ENCODE data around the gene CKLF.
A peak's percentile ranks its signal among the peaks of the same experiment; 100 is the strongest.

The CKLF gene

DNA sequence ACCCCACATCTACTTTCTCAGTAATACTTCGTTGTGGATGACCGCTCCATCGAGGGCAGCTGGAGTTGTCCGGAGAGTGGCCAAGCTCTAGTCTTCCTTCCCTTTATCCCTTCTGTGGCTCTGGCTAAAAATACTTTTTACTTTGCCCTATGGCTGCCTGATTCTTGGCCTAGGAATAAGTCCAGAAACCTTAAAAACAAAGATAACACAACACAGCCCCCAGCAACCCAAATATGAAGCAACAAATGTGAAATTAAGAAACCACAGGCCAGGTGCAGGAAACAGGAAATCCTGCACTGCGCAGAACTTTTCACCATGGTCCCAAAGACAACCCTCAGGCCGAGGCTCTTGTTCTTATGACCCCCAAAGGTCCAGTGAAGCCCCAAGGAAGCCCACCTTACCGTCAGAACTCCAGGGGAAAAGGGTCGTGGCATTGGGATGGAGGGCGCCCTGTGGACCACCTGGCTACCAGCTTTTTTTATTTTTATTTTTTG is 28.5 kb upstream of the CKLF start:
- DNase-seq (ENCODE audit: insufficient read length, low spot score) = no peak
- FAIRE-seq = peak; percentile 83
- no peak for TF ChIP-seq PAX5 (IDR thresholded peaks at IDR 0.05; ENCODE audit: insufficient read depth, low read length, severe bottlenecking)
- TF ChIP-seq SPI1 (IDR thresholded peaks at IDR 0.05; ENCODE audit: low read depth, low read length) = peak; percentile 49; the same call in 1 of the 2 replicates
- no peak for TF ChIP-seq POLR2A (IDR thresholded peaks at IDR 0.05; ENCODE audit: low read depth, low read length)
- TF ChIP-seq TAF1 (IDR thresholded peaks at IDR 0.05; ENCODE audit: low read depth, low read length) = no peak
- TF ChIP-seq POU2F2 (IDR thresholded peaks at IDR 0.05; ENCODE audit: low read depth, low read length) = 0 out of 2 replicates have a peak, but pooled peaks have one; percentile 59
- no peak for TF ChIP-seq POLR2AphosphoS5 (IDR thresholded peaks at IDR 0.05; ENCODE audit: low read depth, low read length)

GRCh38 chr16:66524601-66525164 is 27.7 kb upstream of the CKLF start:
- TF ChIP-seq TAF1 (IDR thresholded peaks at IDR 0.05; ENCODE audit: low read depth, low read length) = no peak
- no peak for TF ChIP-seq POU2F2 (IDR thresholded peaks at IDR 0.05; ENCODE audit: low read depth, low read length)
- peak; percentile 99 for TF ChIP-seq SPI1 (IDR thresholded peaks at IDR 0.05; ENCODE audit: low read depth, low read length)
- no peak for TF ChIP-seq POLR2A (IDR thresholded peaks at IDR 0.05; ENCODE audit: low read depth, low read length)
- no peak for TF ChIP-seq POLR2AphosphoS5 (IDR thresholded peaks at IDR 0.05; ENCODE audit: low read depth, low read length)

DNA sequence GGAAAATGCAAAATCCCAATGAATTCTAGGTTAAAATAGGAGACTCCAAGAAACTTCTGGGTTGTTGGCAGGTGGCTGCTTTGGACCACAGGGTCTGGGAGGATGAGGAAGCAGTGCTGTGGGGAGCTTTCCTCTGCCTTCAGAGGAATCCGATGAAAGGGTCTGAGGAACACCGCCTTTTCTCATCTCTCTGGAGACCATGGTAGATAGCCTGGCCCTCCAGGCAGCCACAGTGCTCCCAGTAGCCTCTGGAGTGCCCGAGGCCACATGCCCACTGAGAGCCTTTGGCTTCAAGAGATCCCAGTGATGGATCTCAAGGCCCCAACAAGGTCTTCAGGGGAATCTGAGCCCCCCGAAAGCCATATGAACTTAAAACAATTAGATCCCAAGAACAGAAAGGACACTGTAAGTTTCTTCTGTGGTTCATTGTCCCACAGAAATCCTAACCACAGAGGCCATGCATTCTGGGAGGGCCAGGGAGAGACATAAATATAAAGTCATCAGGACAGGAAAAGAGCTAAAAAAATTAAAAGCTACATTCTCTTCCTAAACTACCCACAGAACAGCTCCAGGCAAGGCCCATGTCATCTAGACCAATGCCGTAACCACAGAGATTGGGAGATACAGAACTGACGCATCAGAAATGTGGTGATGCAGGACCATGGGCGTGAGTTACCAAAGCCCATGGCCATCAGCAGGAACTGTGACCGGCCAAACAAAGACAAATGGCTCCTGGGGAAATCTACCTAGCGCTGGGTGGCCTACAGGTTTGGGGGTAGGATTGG is 26.8 kb upstream of the CKLF start:
- TF ChIP-seq SPI1 (IDR thresholded peaks at IDR 0.05; ENCODE audit: low read depth, low read length) = no peak
- TF ChIP-seq PAX5 (IDR thresholded peaks at IDR 0.05; ENCODE audit: insufficient read depth, low read length, severe bottlenecking) = no peak
- TF ChIP-seq TAF1 (IDR thresholded peaks at IDR 0.05; ENCODE audit: low read depth, low read length) = no peak
- TF ChIP-seq POU2F2 (IDR thresholded peaks at IDR 0.05; ENCODE audit: low read depth, low read length) = no peak
- TF ChIP-seq POLR2AphosphoS5 (IDR thresholded peaks at IDR 0.05; ENCODE audit: low read depth, low read length) = no peak
- TF ChIP-seq POLR2A (IDR thresholded peaks at IDR 0.05; ENCODE audit: low read depth, low read length) = no peak
- DNase-seq (ENCODE audit: insufficient read length, low spot score) = no peak
- FAIRE-seq = no peak

More at GRCh38 chr16:66524601-66525164, 27.7 kb upstream of the CKLF start:
- DNase-seq (ENCODE audit: insufficient read length, low spot score) (peak; percentile 44), FAIRE-seq (peak; percentile 97)

DNA sequence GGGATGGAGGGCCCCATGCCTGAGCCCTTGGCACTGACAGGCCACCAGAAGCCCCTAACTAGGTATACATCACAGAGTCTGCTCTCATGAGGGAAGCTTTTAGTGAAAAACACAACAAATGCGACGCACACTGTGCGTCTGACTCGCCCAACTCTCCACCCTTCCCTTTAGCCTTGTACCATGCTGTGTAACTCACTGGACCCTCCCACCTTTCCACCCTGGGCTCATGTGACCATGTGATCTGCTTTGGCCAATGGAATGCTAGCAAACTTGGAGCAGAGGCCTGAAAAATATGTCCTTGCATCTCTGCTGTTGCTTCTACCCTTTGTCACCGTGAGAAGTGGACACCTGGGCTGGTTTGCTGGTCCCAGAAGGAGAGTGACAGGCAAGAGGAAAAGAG is 24.1 kb upstream of the CKLF start:
- no peak for DNase-seq (ENCODE audit: insufficient read length, low spot score)
- TF ChIP-seq POLR2A (IDR thresholded peaks at IDR 0.05; ENCODE audit: low read depth, low read length) (no peak), SPI1 (IDR thresholded peaks at IDR 0.05; ENCODE audit: low read depth, low read length) (no peak), POLR2AphosphoS5 (IDR thresholded peaks at IDR 0.05; ENCODE audit: low read depth, low read length) (no peak), PAX5 (IDR thresholded peaks at IDR 0.05; ENCODE audit: insufficient read depth, low read length, severe bottlenecking) (no peak), POU2F2 (IDR thresholded peaks at IDR 0.05; ENCODE audit: low read depth, low read length) (no peak), TAF1 (IDR thresholded peaks at IDR 0.05; ENCODE audit: low read depth, low read length) (no peak)
- no peak for FAIRE-seq

DNA sequence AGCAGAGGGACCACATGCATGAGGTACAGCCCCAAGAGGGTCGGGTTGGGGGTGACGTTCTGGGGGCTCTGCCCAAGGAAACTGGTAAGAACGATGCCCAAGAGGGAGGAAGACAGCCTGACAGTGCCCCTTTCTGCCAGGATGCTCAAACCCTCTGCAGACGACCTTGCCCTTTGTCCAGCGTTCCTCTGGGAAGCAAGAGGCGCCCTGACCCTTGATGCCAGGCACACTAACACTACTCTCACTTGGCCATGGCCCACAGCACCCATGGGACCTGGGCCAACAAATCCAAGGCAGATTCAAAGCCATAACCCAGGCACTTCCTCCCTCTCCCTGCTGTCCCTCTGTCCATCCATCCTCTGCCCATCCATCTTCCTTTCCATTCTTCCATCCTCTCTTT is 22.9 kb upstream of the CKLF start:
- DNase-seq (ENCODE audit: insufficient read length, low spot score) (no peak), FAIRE-seq (no peak)
- TF ChIP-seq POLR2AphosphoS5 (IDR thresholded peaks at IDR 0.05; ENCODE audit: low read depth, low read length) = no peak
- TF ChIP-seq POU2F2 (IDR thresholded peaks at IDR 0.05; ENCODE audit: low read depth, low read length) = no peak
- no peak for TF ChIP-seq SPI1 (IDR thresholded peaks at IDR 0.05; ENCODE audit: low read depth, low read length)
- TF ChIP-seq POLR2A (IDR thresholded peaks at IDR 0.05; ENCODE audit: low read depth, low read length) = no peak

DNA sequence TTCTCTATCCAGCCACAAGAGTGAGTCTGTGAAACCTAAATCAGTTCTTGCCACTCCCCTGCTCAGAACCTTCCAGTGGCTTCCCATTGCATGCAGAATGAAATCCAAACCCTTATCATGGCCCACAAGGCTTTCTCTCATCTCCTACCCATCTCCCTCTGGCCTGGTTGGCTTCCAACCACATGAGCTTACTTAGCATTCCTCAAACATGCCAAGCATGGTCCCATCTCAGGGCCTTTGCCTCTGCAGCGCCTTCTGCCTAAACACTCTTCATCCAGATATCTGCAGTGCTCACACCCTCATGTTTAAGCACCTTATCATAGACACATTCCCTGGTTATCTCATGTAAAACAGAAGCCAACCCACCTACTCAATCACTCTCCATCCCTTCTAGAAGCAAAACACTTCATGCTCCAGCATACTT is 18.0 kb upstream of the CKLF start:
- no peak for DNase-seq (ENCODE audit: insufficient read length, low spot score)
- TF ChIP-seq POU2F2 (IDR thresholded peaks at IDR 0.05; ENCODE audit: low read depth, low read length) (no peak), POLR2A (IDR thresholded peaks at IDR 0.05; ENCODE audit: low read depth, low read length) (no peak), PAX5 (IDR thresholded peaks at IDR 0.05; ENCODE audit: insufficient read depth, low read length, severe bottlenecking) (no peak), TAF1 (IDR thresholded peaks at IDR 0.05; ENCODE audit: low read depth, low read length) (no peak), POLR2AphosphoS5 (IDR thresholded peaks at IDR 0.05; ENCODE audit: low read depth, low read length) (no peak), SPI1 (IDR thresholded peaks at IDR 0.05; ENCODE audit: low read depth, low read length) (no peak)
- FAIRE-seq = peak; percentile 45

GRCh38 chr16:66536525-66536924 is 15.9 kb upstream of the CKLF start:
- FAIRE-seq (no peak), DNase-seq (ENCODE audit: insufficient read length, low spot score) (no peak)
- TF ChIP-seq POLR2AphosphoS5 (IDR thresholded peaks at IDR 0.05; ENCODE audit: low read depth, low read length) = no peak
- no peak for TF ChIP-seq PAX5 (IDR thresholded peaks at IDR 0.05; ENCODE audit: insufficient read depth, low read length, severe bottlenecking)
- no peak for TF ChIP-seq TAF1 (IDR thresholded peaks at IDR 0.05; ENCODE audit: low read depth, low read length)
- no peak for TF ChIP-seq POU2F2 (IDR thresholded peaks at IDR 0.05; ENCODE audit: low read depth, low read length)
- no peak for TF ChIP-seq POLR2A (IDR thresholded peaks at IDR 0.05; ENCODE audit: low read depth, low read length)
- no peak for TF ChIP-seq SPI1 (IDR thresholded peaks at IDR 0.05; ENCODE audit: low read depth, low read length)

GRCh38 chr16:66537236-66537635 is 15.1 kb upstream of the CKLF start:
- peak; percentile 45 for FAIRE-seq
- no peak for DNase-seq (ENCODE audit: insufficient read length, low spot score)
- TF ChIP-seq POU2F2 (IDR thresholded peaks at IDR 0.05; ENCODE audit: low read depth, low read length) = no peak
- TF ChIP-seq TAF1 (IDR thresholded peaks at IDR 0.05; ENCODE audit: low read depth, low read length) = no peak
- TF ChIP-seq POLR2A (IDR thresholded peaks at IDR 0.05; ENCODE audit: low read depth, low read length) = no peak
- TF ChIP-seq POLR2AphosphoS5 (IDR thresholded peaks at IDR 0.05; ENCODE audit: low read depth, low read length) = no peak
- no peak for TF ChIP-seq PAX5 (IDR thresholded peaks at IDR 0.05; ENCODE audit: insufficient read depth, low read length, severe bottlenecking)
- TF ChIP-seq SPI1 (IDR thresholded peaks at IDR 0.05; ENCODE audit: low read depth, low read length) = no peak

- TF ChIP-seq POU2F2 (IDR thresholded peaks at IDR 0.05; ENCODE audit: low read depth, low read length) (no peak), POLR2A (IDR thresholded peaks at IDR 0.05; ENCODE audit: low read depth, low read length) (no peak), POLR2AphosphoS5 (IDR thresholded peaks at IDR 0.05; ENCODE audit: low read depth, low read length) (no peak), SPI1 (IDR thresholded peaks at IDR 0.05; ENCODE audit: low read depth, low read length) (no peak), PAX5 (IDR thresholded peaks at IDR 0.05; ENCODE audit: insufficient read depth, low read length, severe bottlenecking) (no peak), TAF1 (IDR thresholded peaks at IDR 0.05; ENCODE audit: low read depth, low read length) (no peak)
- no peak for DNase-seq (ENCODE audit: insufficient read length, low spot score)
- peak; percentile 38 for FAIRE-seq
These were observed 13.5 kb upstream of the CKLF start for GRCh38 chr16:66538910-66539309.
